Calu3 (cell line): ENCODE results near the gene DEAF1. TPM values are rescaled to one million over a fixed set of nuclear protein-coding genes. Genes with fewer than 3 reads are reported as not detected.

Source experiments
- BruUV-seq: library from RNA; stranded (reverse); fragments of 400-500 nt; replicated peaks from 2 replicates; lab custom pipeline; 2021; lab: Mats Ljungman, UMichigan
- CTCF ChIA-PET: fragments of 300-600 bp; sonication (Branson Sonifier 250); formaldehyde crosslinking; loops from one replicate; lab custom pipeline; 2022; ENCODE audit warnings: antibody characterized with exemption; lab: Charles Lee
- DNase-seq: peaks from one replicate; pipeline ENCODE4 v3.0.0; 2022
- H3K27ac Mint-ChIP-seq: one replicate; pipeline ENCODE4 v1.8.0; 2022; ENCODE audit warnings: mixed read lengths; ENCODE audit not compliant: unreplicated experiment
- H3K27me3 Mint-ChIP-seq: one replicate; pipeline ENCODE4 v1.8.0; 2022; ENCODE audit warnings: mixed read lengths; ENCODE audit not compliant: unreplicated experiment
- H3K36me3 Mint-ChIP-seq: one replicate; pipeline ENCODE4 v1.8.0; 2022; ENCODE audit warnings: mild to moderate bottlenecking, moderate library complexity, mixed read lengths; ENCODE audit not compliant: insufficient read depth, unreplicated experiment
- H3K4me1 Mint-ChIP-seq: one replicate; pipeline ENCODE4 v1.8.0; 2022; ENCODE audit warnings: mild to moderate bottlenecking, low read depth, mixed read lengths; ENCODE audit not compliant: unreplicated experiment
- H3K4me3 Mint-ChIP-seq: one replicate; pipeline ENCODE4 v1.8.0; 2022; ENCODE audit warnings: mild to moderate bottlenecking, low read depth, moderate library complexity, mixed read lengths; ENCODE audit not compliant: unreplicated experiment
- H3K9me3 Mint-ChIP-seq: one replicate; pipeline ENCODE4 v1.8.0; 2022; ENCODE audit warnings: low read depth, mixed read lengths; ENCODE audit not compliant: unreplicated experiment
- intact Hi-C: fragments of 100-400 bp; cut with micrococcal nuclease; formaldehyde crosslinking; loops from one replicate; pipeline ENCODE4 v1.10.0; 2022; ENCODE audit not compliant: unreplicated experiment
- total RNA-seq: library from RNA; stranded (reverse); gene quantifications from 2 replicates; pipeline ENCODE4 v1.2.3, GENCODE V29; 2022
- TF ChIP-seq, protein P1 (sequence below): fragments of 200-600 bp; IDR thresholded peaks from one replicate; pipeline ENCODE4 v1.8.0; 2022; ENCODE audit warnings: antibody characterized with exemption; ENCODE audit not compliant: unreplicated experiment

Gene DEAF1
- total RNA-seq, 1 experiment from 2014 or later: 57.0 TPM

DNA sequence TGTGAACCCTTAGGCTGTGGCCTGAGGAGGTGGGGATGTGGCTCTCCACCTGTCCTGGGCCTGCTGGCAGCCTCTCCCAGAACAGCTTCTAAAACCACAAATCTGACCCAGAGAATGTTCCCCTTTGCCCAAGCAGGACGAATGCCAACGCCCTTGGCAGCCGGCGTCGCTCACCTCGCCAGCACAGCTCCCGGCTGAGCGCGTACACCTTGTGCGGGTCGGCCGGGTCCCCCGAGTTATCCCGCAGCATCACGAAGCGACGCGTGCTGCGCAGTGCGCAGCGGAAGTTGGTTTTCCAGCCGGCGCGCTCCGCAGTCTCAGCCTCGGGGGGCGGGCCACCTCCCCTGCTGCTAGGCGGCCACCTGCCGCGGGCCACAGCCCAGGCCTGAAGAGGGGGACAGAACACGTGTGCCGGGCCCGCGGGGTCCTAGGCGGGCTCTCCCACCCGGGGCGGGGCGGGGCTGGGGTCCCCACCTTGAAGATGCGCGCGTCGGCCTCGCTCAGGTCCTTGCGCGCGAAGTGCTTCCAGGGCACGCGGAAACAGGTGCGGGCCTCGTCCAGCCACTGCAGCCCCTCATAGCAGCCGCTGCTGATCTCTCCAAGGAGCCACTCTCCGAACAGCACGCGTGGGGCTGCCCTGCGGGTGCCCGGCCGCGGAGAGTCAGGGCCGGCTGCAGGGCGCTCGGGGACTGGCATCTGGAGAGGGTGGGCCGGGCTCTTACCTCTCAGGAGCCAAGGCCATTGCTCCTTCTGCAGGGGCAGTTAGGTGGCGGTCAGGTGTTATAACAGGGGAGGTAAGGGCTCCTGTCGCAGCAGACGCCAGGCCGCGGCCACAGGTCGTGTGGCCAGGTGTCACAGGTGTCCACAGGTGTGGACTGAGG, 80.2 kb downstream of the DEAF1 start:
- H3K27me3 Mint-ChIP-seq: no peaks in the 10 kb centered on the region
- TSS peak; percentile 66 for BruUV-seq
- no peaks in the 10 kb centered on the region for H3K9me3 Mint-ChIP-seq
- CTCF ChIA-PET: interaction anchor here (0.6 to 1.0 kb wide), 3 partner anchors 10 to 39 kb away, joined by 3 to 4 read pairs (median 4); no protein-coding TSS in a partner anchor
- no peaks in the 10 kb centered on the region for H3K4me1 Mint-ChIP-seq
- H3K36me3 Mint-ChIP-seq: peaks cover 88% of the 10 kb centered on the region
- peak overlapping the region; percentile 74 for H3K27ac Mint-ChIP-seq
- no peak for DNase-seq
- intact Hi-C loops: no loop called here
- peak overlapping the region; percentile 85 for H3K4me3 Mint-ChIP-seq
- TF ChIP-seq, protein P1, sequence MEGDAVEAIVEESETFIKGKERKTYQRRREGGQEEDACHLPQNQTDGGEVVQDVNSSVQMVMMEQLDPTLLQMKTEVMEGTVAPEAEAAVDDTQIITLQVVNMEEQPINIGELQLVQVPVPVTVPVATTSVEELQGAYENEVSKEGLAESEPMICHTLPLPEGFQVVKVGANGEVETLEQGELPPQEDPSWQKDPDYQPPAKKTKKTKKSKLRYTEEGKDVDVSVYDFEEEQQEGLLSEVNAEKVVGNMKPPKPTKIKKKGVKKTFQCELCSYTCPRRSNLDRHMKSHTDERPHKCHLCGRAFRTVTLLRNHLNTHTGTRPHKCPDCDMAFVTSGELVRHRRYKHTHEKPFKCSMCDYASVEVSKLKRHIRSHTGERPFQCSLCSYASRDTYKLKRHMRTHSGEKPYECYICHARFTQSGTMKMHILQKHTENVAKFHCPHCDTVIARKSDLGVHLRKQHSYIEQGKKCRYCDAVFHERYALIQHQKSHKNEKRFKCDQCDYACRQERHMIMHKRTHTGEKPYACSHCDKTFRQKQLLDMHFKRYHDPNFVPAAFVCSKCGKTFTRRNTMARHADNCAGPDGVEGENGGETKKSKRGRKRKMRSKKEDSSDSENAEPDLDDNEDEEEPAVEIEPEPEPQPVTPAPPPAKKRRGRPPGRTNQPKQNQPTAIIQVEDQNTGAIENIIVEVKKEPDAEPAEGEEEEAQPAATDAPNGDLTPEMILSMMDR: no peak

DNA sequence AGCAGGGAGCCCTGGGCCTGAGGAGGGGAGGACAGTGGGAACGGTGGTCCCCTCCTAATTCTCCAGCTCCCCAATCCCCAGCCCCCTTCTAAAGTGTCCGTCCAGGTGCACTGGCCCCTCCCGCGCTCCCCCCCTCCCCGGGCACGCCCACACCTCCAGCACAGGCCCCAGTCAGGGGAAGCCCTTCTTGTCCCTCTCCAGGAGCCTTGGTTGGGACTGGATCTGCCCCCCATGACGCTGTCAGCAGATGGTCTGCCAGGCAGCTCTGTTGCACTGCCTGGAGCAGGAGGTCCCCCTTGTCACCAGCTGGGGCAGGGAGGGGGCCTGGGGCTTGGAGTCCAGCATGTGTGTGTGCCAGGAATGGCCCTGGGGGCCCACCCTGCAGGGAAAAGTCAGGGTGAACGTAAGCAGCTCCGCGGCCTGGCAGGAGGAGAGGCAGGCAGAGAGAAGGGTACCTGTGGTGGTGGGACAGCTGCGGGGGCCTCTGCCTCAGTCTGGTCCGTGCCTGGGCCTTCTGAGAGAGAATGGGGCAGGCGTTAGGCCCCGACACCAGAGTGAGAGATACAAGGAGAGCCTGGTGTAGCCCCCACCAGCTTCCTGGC, 80.9 kb downstream of the DEAF1 start:
- TF ChIP-seq, protein P1: no peak
- peak overlapping the region; percentile 85 for H3K4me3 Mint-ChIP-seq
- H3K27ac Mint-ChIP-seq: no peak overlapping the region
- no peaks in the 10 kb centered on the region for H3K27me3 Mint-ChIP-seq
- H3K9me3 Mint-ChIP-seq: no peaks in the 10 kb centered on the region
- no TSS peak for BruUV-seq
- intact Hi-C loops: no loop called here
- CTCF ChIA-PET: interaction anchor here (0.5 to 0.6 kb wide), 4 partner anchors 22 to 170 kb away, joined by 3 to 4 read pairs (median 4); no protein-coding TSS in a partner anchor
- DNase-seq: no peak
- H3K4me1 Mint-ChIP-seq: no peaks in the 10 kb centered on the region
- H3K36me3 Mint-ChIP-seq: peaks cover 87% of the 10 kb centered on the region

DNA sequence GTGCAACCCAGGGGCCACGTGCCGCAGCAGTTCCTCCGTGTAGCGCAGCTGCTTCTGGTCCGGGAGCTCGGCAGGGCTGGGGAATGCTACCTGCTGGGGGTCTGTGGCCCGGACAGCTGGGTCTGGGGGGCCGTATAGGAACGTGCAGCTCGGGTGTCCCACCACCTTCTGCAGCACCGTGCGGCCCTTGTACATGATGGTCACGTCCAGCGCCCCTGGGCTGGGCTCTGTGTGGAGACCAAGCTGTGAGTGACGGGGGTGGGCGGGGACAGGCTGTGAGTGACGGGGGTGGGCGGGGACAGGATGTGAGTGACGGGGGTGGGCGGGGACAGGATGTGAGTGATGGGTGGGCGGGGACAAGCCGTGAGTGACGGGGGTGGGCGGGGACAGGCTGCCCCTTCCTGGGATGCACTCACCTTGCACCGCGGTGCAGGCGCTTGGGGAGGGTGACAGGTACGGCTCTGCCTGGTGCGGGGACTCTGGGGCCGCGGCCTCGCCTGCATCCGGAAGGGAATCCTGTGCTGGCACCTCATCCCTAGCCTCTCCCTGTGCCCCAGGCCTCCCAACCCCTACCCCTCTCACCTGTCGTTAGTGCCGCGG, 81.6 kb downstream of the DEAF1 start:
- CTCF ChIA-PET: interaction anchor here (0.5 to 0.6 kb wide), 4 partner anchors 10 to 171 kb away, joined by 3 to 4 read pairs (median 3); no protein-coding TSS in a partner anchor
- no peaks in the 10 kb centered on the region for H3K9me3 Mint-ChIP-seq

DNA sequence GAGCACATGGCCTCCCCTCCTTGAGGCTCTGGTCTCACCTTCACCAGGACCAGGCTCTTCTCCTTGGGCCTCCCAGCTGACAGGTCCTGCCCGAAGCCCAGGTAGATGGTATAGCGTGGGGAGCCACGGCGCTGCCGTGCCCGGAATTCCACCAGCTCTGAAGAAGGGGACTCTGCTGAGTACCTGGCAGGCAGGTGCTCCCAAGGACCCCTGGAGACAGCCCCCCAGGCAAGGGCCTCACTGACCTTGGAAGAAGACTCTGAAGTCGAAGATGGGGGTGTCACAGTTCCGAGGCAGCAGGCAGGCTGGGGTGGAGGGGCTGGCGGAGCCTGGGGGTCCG, 82.1 kb downstream of the DEAF1 start:
- Mint-ChIP-seq H3K9me3 (no peaks in the 10 kb centered on the region), H3K4me1 (no peaks in the 10 kb centered on the region), H3K27ac (no peak overlapping the region), H3K4me3 (no peak overlapping the region), H3K36me3 (peaks cover 88% of the 10 kb centered on the region), H3K27me3 (no peaks in the 10 kb centered on the region)
- BruUV-seq: no TSS peak
- TF ChIP-seq, protein P1: no peak
- no peak for DNase-seq
- intact Hi-C loops: no loop called here
- CTCF ChIA-PET: interaction anchor here (0.6 kb wide), 1 partner anchor 11 kb away, joined by 3 read pairs; no protein-coding TSS in a partner anchor

More for the DNA sequence above, 81.6 kb downstream of the DEAF1 start:
- BruUV-seq: no TSS peak
- Mint-ChIP-seq H3K4me1 (no peaks in the 10 kb centered on the region), H3K4me3 (no peak overlapping the region), H3K27me3 (no peaks in the 10 kb centered on the region), H3K36me3 (peaks cover 88% of the 10 kb centered on the region), H3K27ac (no peak overlapping the region)
- TF ChIP-seq, protein P1: no peak
- intact Hi-C loops: no loop called here
- peak; percentile 66 for DNase-seq
